GM12878 (cell line): ENCODE measurements around the gene CD63. TPM values are rescaled to one million over a fixed set of nuclear protein-coding genes. Genes with fewer than 3 reads are reported as not detected.

Experiments used
- ATAC-seq: fragments of 200-7000 bp; cut with Tn5 transposase; 3 replicates; pipeline ENCODE4 v1.9.1; 2020; ENCODE audit warnings: mild to moderate bottlenecking, moderate library complexity
- BruUV-seq: library from RNA; stranded (reverse); fragments of 400-500 nt; replicated peaks from 2 replicates; lab custom pipeline; 2021; lab: Mats Ljungman, UMichigan
- CTCF ChIA-PET: fragments of 300-600 bp; sonication (Branson Sonifier 250); formaldehyde crosslinking; extraction: SDS; loops from one replicate; lab custom pipeline; 2021; ENCODE audit warnings: inconsistent platforms; lab: Yijun Ruan, JAX
- POLR2A ChIA-PET: fragments of 350-600 bp; formaldehyde crosslinking; extraction: SDS; loops from one replicate; lab custom pipeline; 2021; ENCODE audit warnings: inconsistent platforms; lab: Charles Lee
- RAD21 ChIA-PET: fragments of 300-600 bp; sonication (Branson Sonifier 250); formaldehyde crosslinking; loops from one replicate; lab custom pipeline; 2023; ENCODE audit warnings: antibody characterized with exemption; ENCODE audit not compliant: unreplicated experiment; lab: Charles Lee
- SMC1A ChIA-PET: fragments of 300-600 bp; sonication (Branson Sonifier 250); formaldehyde crosslinking; loops from one replicate; lab custom pipeline; 2023; ENCODE audit not compliant: unreplicated experiment, uncharacterized antibody; lab: Charles Lee
- DNase-seq: peaks from one replicate; pipeline ENCODE4 v3.0.0-alpha.2; 2011; ENCODE audit warnings: low read depth, low spot score
- FAIRE-seq: peaks from 3 replicates; lab custom pipeline; 2011; peaks lifted over from hg19 to GRCh38; lab: Jason Lieb, UNC
- H2AFZ ChIP-seq: 2 replicates; pipeline ENCODE4 v1.6.0; 2011; ENCODE audit warnings: low read depth, low read length, control low read depth; ENCODE audit not compliant: control insufficient read depth
- H3K27ac ChIP-seq: 2 replicates; pipeline ENCODE4 v1.5.1; 2011; ENCODE audit warnings: control low read depth; ENCODE audit not compliant: control insufficient read depth, insufficient read depth
- H3K27me3 ChIP-seq, 2 experiments: replicated peaks in 1 of 2; 2 replicates each; pipeline versions ENCODE4 v1.6.0 to v1.6.1; 2011; ENCODE audit warnings: low read length in 1 of 2; ENCODE audit not compliant: control insufficient read depth in 2 of 2, insufficient read depth in 2 of 2
- H3K36me3 ChIP-seq, 2 experiments: 2 replicates each; pipeline ENCODE4 v1.5.1; 2011; ENCODE audit warnings: low read length in 1 of 2; ENCODE audit not compliant: control insufficient read depth in 2 of 2, insufficient read depth in 2 of 2
- H3K4me1 ChIP-seq: 2 replicates; pipeline ENCODE4 v1.6.1; 2011; ENCODE audit warnings: mild to moderate bottlenecking, low read length, moderate library complexity, mixed read lengths; ENCODE audit not compliant: control insufficient read depth, insufficient read depth
- H3K4me2 ChIP-seq: 2 replicates; pipeline ENCODE4 v1.6.0; 2011; ENCODE audit warnings: control low read depth; ENCODE audit not compliant: control insufficient read depth, insufficient read depth
- H3K4me3 ChIP-seq: fragments of 200-600 bp; sonication (generic); 2 replicates; pipeline ENCODE4 v1.5.1; 2016
- H3K79me2 ChIP-seq: 2 replicates; pipeline ENCODE4 v1.6.0; 2011; ENCODE audit warnings: low read length; ENCODE audit not compliant: control insufficient read depth, insufficient read depth
- H3K9ac ChIP-seq: 2 replicates; pipeline ENCODE4 v1.8.0; 2011; ENCODE audit warnings: low read length, control low read depth, mixed read lengths; ENCODE audit not compliant: control insufficient read depth, insufficient read depth
- H3K9me3 ChIP-seq: replicated peaks from 3 replicates; pipeline ENCODE4 v1.5.1; 2011; ENCODE audit warnings: mild to moderate bottlenecking, low read length; ENCODE audit not compliant: control insufficient read depth, insufficient read depth
- H4K20me1 ChIP-seq: 2 replicates; pipeline ENCODE4 v1.6.0; 2011; ENCODE audit not compliant: control insufficient read depth, insufficient read depth
- ASH2L ChIP-seq: fragments of 300-600, 200-600 bp; sonication (generic); IDR thresholded peaks from 2 replicates; pipeline ENCODE4 v1.6.1; 2017; ENCODE audit warnings: low read depth, mild to moderate bottlenecking, borderline replicate concordance
- EGR1 ChIP-seq, 2 experiments: IDR thresholded peaks; 1 replicate in 1 of 2; 2 replicates in 1 of 2; pipeline ENCODE4 v1.6.1; 2011 to 2012; ENCODE audit warnings: low read depth in 2 of 2, low read length in 2 of 2, borderline replicate concordance in 1 of 2, mild to moderate bottlenecking in 1 of 2, moderate library complexity in 1 of 2
- HCFC1 ChIP-seq: fragments of 150-350 bp; IDR thresholded peaks from 2 replicates; pipeline ENCODE4 v1.6.1; 2014; ENCODE audit warnings: low read length
- HDAC6 ChIP-seq: fragments of 200-600 bp; sonication (generic); IDR thresholded peaks from one replicate; pipeline ENCODE4 v1.8.0; 2017; ENCODE audit warnings: antibody characterized with exemption; ENCODE audit not compliant: unreplicated experiment
- REST ChIP-seq: IDR thresholded peaks from 2 replicates; pipeline ENCODE4 v1.6.1; 2012; ENCODE audit warnings: mild to moderate bottlenecking, low read depth, low read length
- RFX5 ChIP-seq: IDR thresholded peaks from 2 replicates; pipeline ENCODE4 v1.6.1; 2011; ENCODE audit warnings: low read depth, low read length, improper control_type of control experiment
- SPI1 ChIP-seq: IDR thresholded peaks from 2 replicates; pipeline ENCODE4 v1.6.1; 2011; ENCODE audit warnings: low read depth, mild to moderate bottlenecking, low read length, moderate library complexity, borderline replicate concordance; ENCODE audit not compliant: insufficient read depth
- TCF12 ChIP-seq: IDR thresholded peaks from 2 replicates; pipeline ENCODE4 v1.6.1; 2011; ENCODE audit warnings: low read depth, mild to moderate bottlenecking, low read length
- USF2 ChIP-seq: IDR thresholded peaks from 2 replicates; pipeline ENCODE4 v1.6.1; 2011; ENCODE audit warnings: low read depth, low read length, improper control_type of control experiment, borderline replicate concordance
- YBX1 ChIP-seq: fragments of 450-650 bp; IDR thresholded peaks from 2 replicates; pipeline ENCODE4 v1.6.1; 2016; ENCODE audit warnings: antibody characterized with exemption
- ZNF592 ChIP-seq: fragments of 450-650 bp; IDR thresholded peaks from 2 replicates; pipeline ENCODE4 v1.6.1; 2017; ENCODE audit warnings: mild to moderate bottlenecking, moderate library complexity
- WGBS: methylation state at CpG from one replicate; pipeline ENCODE4 v1.1.6; 2016; ENCODE audit warnings: low lambda C conversion rate; ENCODE audit not compliant: insufficient replicate concordance, insufficient coverage; ENCODE audit errors: missing lambda C conversion rate; 5-methylcytosine and 5-hydroxymethylcytosine counted together
- in situ Hi-C: fragments of 300-500 bp; cut with MboI; formaldehyde crosslinking; loops from 9 replicates; pipeline ENCODE4 v1.14.3; 2018; ENCODE audit warnings: mixed read lengths
- intact Hi-C: fragments of 100-400 bp; cut with micrococcal nuclease; formaldehyde crosslinking; loops from one replicate; pipeline ENCODE4 v1.14.2; 2022; ENCODE audit not compliant: unreplicated experiment
- polyA plus RNA-seq, 11 experiments: library from polyadenylated mRNA; depleted of rRNA in 4 of 11; unstranded in 6 of 11; stranded (reverse) in 5 of 11; fragments of >200 nt; fragmentation: Nextera tagmentation in 4 of 11; fragmentation: Illumina TruSeq in 1 of 11; extraction: Ambion mirVana in 4 of 11; extraction: Trizol in 1 of 11; gene quantifications; 1 replicate in 1 of 11; 2 replicates in 10 of 11; pipeline versions ENCODE4 v1.2.1 to v1.2.3, GENCODE V29; 2011 to 2016; ENCODE audit warnings: inconsistent platforms in 2 of 11, missing spikeins in 2 of 11, low read depth in 1 of 11
- total RNA-seq, 4 experiments: library from RNA; depleted of rRNA in 3 of 4; stranded (reverse); fragments of >200 nt in 3 of 4; fragmentation: Illumina TruSeq in 1 of 4; extraction: Trizol in 1 of 4; gene quantifications; 2 replicates each; pipeline versions ENCODE4 v1.2.1 to v1.2.3, GENCODE V29; 2013 to 2021

CD63 gene
- total and polyA plus RNA-seq, 10 of the 15 experiments (the other 5 are each of a cell fraction or from before 2014, with no cell fraction given): 147 to 220 (median 183) TPM

- no peak for TF ChIP-seq REST
Observed at GRCh38 chr12:55716582-55716957, 12.2 kb downstream of the CD63 start (continued).

GRCh38 chr12:55715833-55716581, 12.8 kb downstream of the CD63 start, which contains the start of gene BLOC1S1:
BLOC1S1 (plus strand) TSS chr12:55716046; CDS start chr12:55716052, 6 bp downstream.
- Histone ChIP-seq H3K4me1 (peaks cover 20% of the 10 kb centered on the region), H3K4me2 (peak within 1 kb of the TSS; percentile 100), H3K9me3 (no peaks in the 10 kb centered on the region), H3K9ac (peak within 1 kb of the TSS; percentile 92), H3K4me3 (peak within 1 kb of the TSS; percentile 81), H3K27me3 (no peaks in the 10 kb centered on the region), H3K79me2 (peaks cover 13% of the 10 kb centered on the region), H4K20me1 (no peaks in the 10 kb centered on the region), H3K36me3 (peaks cover 0 to 2% of the 10 kb centered on the region in 2 experiments; a peak in 1 of 4 replicates), H2AFZ (peak within 1 kb of the TSS; percentile 99), H3K27ac (peak within 1 kb of the TSS; percentile 95)
- SMC1A ChIA-PET: interaction anchor here (0.8 to 4.0 kb wide), 10 partner anchors 9 to 71 kb away, joined by 3 to 29 read pairs (median 6); partner anchors contain the start of gene CD63
- DNase-seq: peak; percentile 73
- in situ Hi-C loops (no loop called here), intact Hi-C loops (loop anchor here (2.0 kb wide), 1 partner anchor 21 kb away; no protein-coding TSS in a partner anchor)
- FAIRE-seq: peak; percentile 91
- RAD21 ChIA-PET: interaction anchor here (0.7 to 11.0 kb wide), 7 partner anchors 9 to 356 kb away, joined by 3 to 113 read pairs (median 4); partner anchors contain the start of gene CD63
- CTCF ChIA-PET: interaction anchor here (0.8 to 11.4 kb wide), 19 partner anchors 9 to 1316 kb away, joined by 3 to 205 read pairs (median 5); partner anchors contain the start of genes CD63, ITGA7, PA2G4 and PYM1
- ATAC-seq: peak; percentile 95
- under 1% methylated on average over 42 of the region's 42 CpGs for WGBS
- POLR2A ChIA-PET: interaction anchor here (1.0 to 3.5 kb wide), 6 partner anchors 11 to 114 kb away, joined by 3 to 39 read pairs (median 4); partner anchors contain the start of genes CD63 and DNAJC14
- BruUV-seq: no TSS peak
- TF ChIP-seq HDAC6 (no peak), HCFC1 (peak; percentile 75), TCF12 (peak; percentile 62), ZNF592 (no peak), SPI1 (no peak), USF2 (peak; percentile 99), EGR1 (IDR thresholded peaks at IDR 0.05; ENCODE audit: borderline replicate concordance in 1 of 2, low read depth in 2 of 2, low read length in 2 of 2) (peak; percentile 21 to 57), RFX5 (no peak), YBX1 (no peak), ASH2L (peak; percentile 35; the same call in 1 of the 2 replicates)
